IPS DF 4.7 (cell line): ENCODE results near the gene TTC9B.

Source experiments
- DNase-seq: peaks from one replicate; pipeline ENCODE4 v3.0.0-alpha.2; 2013; ENCODE audit warnings: low spot score; ENCODE audit errors: extremely low read depth

TTC9B gene

GRCh38 chr19:40217934-40218890, at the start of gene TTC9B:
Gene TTC9B, minus strand, starts transcription at chr19:40218384. Its CDS starts 3 bp downstream, at chr19:40218381.
- no peak for DNase-seq

GRCh38 chr19:40267601-40267997, 49.4 kb upstream of the TTC9B start:
- DNase-seq, result no peak

GRCh38 chr19:40266912-40267600, 48.9 kb upstream of the TTC9B start:
- DNase-seq, result no peak

GRCh38 chr19:40266119-40266518, 47.9 kb upstream of the TTC9B start:
- DNase-seq, result no peak

GRCh38 chr19:40265763-40266099, 47.5 kb upstream of the TTC9B start:
- DNase-seq, result no peak

- DNase-seq, result no peak
These were observed 47.0 kb upstream of the TTC9B start for GRCh38 chr19:40265055-40265762.

- no peak for DNase-seq
These were observed 46.3 kb upstream of the TTC9B start for GRCh38 chr19:40264314-40265054.

GRCh38 chr19:40263440-40264313, 45.5 kb upstream of the TTC9B start:
- DNase-seq, result no peak

GRCh38 chr19:40262422-40262821, 44.2 kb upstream of the TTC9B start:
- DNase-seq, result no peak

- DNase-seq, result no peak
These were observed 43.4 kb upstream of the TTC9B start for GRCh38 chr19:40261631-40262030.

- DNase-seq, result no peak
These were observed 38.9 kb upstream of the TTC9B start for GRCh38 chr19:40257096-40257517.

- DNase-seq, result no peak
These were observed 38.3 kb upstream of the TTC9B start for GRCh38 chr19:40256512-40256911.

- DNase-seq, result no peak
These were observed 37.5 kb upstream of the TTC9B start for GRCh38 chr19:40255619-40256166.

GRCh38 chr19:40254714-40255418, 36.7 kb upstream of the TTC9B start:
- DNase-seq, result no peak

GRCh38 chr19:40253611-40254092, 35.5 kb upstream of the TTC9B start:
- DNase-seq, result no peak

- DNase-seq, result peak; percentile 38
These were observed 34.2 kb upstream of the TTC9B start for GRCh38 chr19:40252395-40252794.

GRCh38 chr19:40251991-40252390, 33.8 kb upstream of the TTC9B start:
- no peak for DNase-seq

GRCh38 chr19:40251244-40251643, 33.1 kb upstream of the TTC9B start:
- no peak for DNase-seq

GRCh38 chr19:40249781-40250180, 31.6 kb upstream of the TTC9B start:
- DNase-seq, result no peak
